ENCODE measurements around the gene COPZ2.
"Not testable (repeated sequence)": the region's sequence is repeated elsewhere in the genome, so short reads cannot be mapped to it uniquely, and the experiment has no call there.

Gene COPZ2, protein sequence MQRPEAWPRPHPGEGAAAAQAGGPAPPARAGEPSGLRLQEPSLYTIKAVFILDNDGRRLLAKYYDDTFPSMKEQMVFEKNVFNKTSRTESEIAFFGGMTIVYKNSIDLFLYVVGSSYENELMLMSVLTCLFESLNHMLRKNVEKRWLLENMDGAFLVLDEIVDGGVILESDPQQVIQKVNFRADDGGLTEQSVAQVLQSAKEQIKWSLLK

DNA sequence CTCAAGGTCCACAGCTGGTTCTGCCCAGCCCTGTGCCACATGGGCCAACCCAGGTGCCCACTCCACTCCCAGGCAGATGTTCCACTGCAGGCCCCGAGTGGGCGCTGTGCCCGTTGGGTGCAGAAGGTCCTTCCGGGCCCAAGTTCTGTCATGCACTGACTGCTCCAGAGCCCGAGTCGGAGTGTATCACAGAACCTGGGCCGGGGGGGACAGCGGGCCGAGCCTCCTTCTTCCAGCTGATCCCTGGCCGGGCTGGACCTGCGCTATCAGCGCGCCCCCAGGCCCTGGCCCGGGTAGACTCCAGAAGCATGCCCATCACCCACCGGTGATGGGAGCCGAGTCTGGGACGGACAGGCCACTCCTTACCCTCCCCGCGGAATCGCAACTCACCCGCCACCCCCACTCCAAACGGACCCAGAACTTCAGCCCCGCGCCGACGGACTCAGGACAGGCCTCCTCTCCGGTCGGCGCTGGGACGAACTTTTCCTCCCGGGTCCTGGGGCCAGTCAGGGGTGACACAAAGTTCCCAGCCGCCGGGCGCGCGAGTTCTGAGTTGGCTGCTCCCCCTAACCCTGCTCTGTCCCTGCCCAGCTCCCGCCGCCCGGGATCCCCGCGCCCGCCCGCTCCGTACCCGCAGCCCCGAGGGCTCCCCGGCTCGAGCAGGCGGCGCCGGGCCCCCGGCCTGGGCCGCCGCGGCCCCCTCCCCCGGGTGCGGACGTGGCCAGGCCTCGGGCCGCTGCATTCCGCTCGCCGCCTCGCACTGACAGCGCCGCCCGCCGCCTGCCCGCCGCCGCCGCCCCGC is at the start of gene COPZ2:
Gene COPZ2 (minus strand): TSS at position 762 of the 802 bp plus-strand sequence. CDS start 20 bp downstream, at position 742.
- Histone ChIP-seq H3K9ac (ENCODE audit: low read depth, low read length) (no peak within 1 kb of the TSS), H3K4me3 (ENCODE audit: low read depth, low read length) (peak within 1 kb of the TSS; percentile 75), H3K4me1 (ENCODE audit: control insufficient read depth, insufficient read depth, low read length) (peaks cover 3% of the 10 kb centered on the region), H3K36me3 (ENCODE audit: control insufficient read depth, insufficient read depth, low read length) (no peaks in the 10 kb centered on the region), H3K9me3 (ENCODE audit: control insufficient read depth, insufficient read depth, low read length) (no peaks in the 10 kb centered on the region), H3K27me3 (ENCODE audit: control insufficient read depth, insufficient read depth, low read length) (peaks cover 28% of the 10 kb centered on the region)

DNA sequence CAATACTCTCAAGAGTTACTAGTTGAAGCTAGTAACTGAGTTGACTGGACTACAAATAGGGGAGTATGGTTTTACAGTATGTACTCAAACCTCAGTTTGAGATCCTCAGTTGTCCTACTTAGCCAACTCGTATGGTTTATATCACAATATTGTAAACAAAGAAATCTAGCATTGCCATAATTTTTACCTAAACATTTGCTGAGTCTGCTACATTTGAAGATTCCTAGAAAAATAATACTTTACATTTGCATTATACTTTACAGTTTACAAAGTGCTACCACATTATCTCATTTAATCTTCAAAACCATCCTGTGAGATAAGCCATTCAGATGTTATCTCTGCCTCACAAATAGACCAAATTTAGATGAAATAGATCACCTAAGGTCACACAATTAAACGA is 47.3 kb upstream of the COPZ2 start:
- Histone ChIP-seq H3K27me3 (ENCODE audit: control insufficient read depth, insufficient read depth, low read length) (no peaks in the 10 kb centered on the region), H3K9me3 (ENCODE audit: control insufficient read depth, insufficient read depth, low read length) (no peaks in the 10 kb centered on the region), H3K4me1 (ENCODE audit: control insufficient read depth, insufficient read depth, low read length) (no peaks in the 10 kb centered on the region), H3K4me3 (ENCODE audit: low read depth, low read length) (no peak overlapping the region), H3K9ac (ENCODE audit: low read depth, low read length) (no peak overlapping the region), H3K36me3 (ENCODE audit: control insufficient read depth, insufficient read depth, low read length) (no peaks in the 10 kb centered on the region)

GRCh38 chr17:48081858-48082257 is 44.3 kb upstream of the COPZ2 start:
- Histone ChIP-seq H3K4me3 (ENCODE audit: low read depth, low read length) (no peak overlapping the region), H3K27me3 (ENCODE audit: control insufficient read depth, insufficient read depth, low read length) (no peaks in the 10 kb centered on the region), H3K4me1 (ENCODE audit: control insufficient read depth, insufficient read depth, low read length) (no peaks in the 10 kb centered on the region), H3K36me3 (ENCODE audit: control insufficient read depth, insufficient read depth, low read length) (no peaks in the 10 kb centered on the region), H3K9me3 (ENCODE audit: control insufficient read depth, insufficient read depth, low read length) (no peaks in the 10 kb centered on the region), H3K9ac (ENCODE audit: low read depth, low read length) (no peak overlapping the region)

DNA sequence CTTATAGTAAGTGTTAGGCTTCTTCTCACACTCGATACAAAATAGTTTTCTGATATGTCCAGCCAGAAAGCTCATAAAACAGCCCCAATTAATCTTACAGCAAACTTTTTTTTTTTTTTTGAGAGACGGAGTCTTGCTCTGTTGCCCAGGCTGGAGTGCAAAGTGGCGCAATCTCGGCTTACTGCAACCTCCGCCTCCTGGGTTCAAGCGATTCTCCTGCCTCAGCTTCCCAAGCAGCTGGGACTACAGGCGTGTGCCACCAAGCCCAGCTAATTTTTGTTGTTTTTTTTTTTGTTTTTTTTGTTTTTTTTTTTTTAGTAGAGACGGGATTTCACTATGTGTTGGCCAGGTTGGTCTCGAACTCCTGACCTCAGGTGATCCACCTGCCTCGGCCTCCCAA is 39.6 kb upstream of the COPZ2 start:
- not testable (repeated sequence) for H3K4me3 ChIP-seq (ENCODE audit: low read depth, low read length); H3K27me3 ChIP-seq (ENCODE audit: control insufficient read depth, insufficient read depth, low read length); H3K4me1 ChIP-seq (ENCODE audit: control insufficient read depth, insufficient read depth, low read length); H3K9ac ChIP-seq (ENCODE audit: low read depth, low read length); H3K9me3 ChIP-seq (ENCODE audit: control insufficient read depth, insufficient read depth, low read length)
- H3K36me3 ChIP-seq (ENCODE audit: control insufficient read depth, insufficient read depth, low read length) = peaks cover 30% of the 10 kb centered on the region

DNA sequence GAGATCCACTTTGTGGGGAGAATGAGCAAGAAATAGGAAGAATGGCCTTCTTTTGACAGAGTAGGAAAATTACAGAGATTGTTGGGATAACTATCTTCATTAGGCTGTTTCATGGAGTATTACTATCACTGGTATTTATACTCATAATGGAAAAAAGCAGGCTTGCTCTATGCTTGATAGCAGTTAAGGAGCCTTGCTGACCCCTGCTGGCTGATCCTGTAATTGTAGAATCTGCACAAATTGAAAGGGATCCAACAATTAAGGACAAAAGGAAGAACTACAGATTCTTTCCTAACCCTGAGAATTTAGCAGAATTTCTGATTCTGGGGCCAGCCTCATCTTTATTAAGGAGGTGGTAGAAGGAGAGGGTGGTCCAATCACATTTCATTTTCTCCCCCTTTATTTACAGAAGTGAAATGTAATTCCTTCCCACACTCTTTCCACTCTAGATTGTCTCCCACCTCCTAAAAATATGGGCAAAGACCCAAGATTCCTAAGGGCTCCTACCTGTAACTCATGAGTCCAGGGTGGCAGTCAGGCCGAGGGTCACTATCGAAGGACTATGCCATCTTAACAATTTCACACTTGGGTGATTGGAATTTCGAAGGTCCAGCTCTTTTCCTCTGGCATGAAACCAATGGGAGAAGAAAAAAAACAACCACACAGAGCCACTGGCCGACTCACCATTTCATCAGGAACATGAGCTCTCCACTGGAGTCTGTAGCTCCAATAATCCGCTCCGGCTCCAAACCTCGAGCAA is 36.9 kb upstream of the COPZ2 start:
- Histone ChIP-seq H3K36me3 (ENCODE audit: control insufficient read depth, insufficient read depth, low read length) (peaks cover 37% of the 10 kb centered on the region), H3K9me3 (ENCODE audit: control insufficient read depth, insufficient read depth, low read length) (no peaks in the 10 kb centered on the region), H3K9ac (ENCODE audit: low read depth, low read length) (no peak overlapping the region), H3K27me3 (ENCODE audit: control insufficient read depth, insufficient read depth, low read length) (no peaks in the 10 kb centered on the region), H3K4me1 (ENCODE audit: control insufficient read depth, insufficient read depth, low read length) (no peaks in the 10 kb centered on the region), H3K4me3 (ENCODE audit: low read depth, low read length) (no peak overlapping the region)

DNA sequence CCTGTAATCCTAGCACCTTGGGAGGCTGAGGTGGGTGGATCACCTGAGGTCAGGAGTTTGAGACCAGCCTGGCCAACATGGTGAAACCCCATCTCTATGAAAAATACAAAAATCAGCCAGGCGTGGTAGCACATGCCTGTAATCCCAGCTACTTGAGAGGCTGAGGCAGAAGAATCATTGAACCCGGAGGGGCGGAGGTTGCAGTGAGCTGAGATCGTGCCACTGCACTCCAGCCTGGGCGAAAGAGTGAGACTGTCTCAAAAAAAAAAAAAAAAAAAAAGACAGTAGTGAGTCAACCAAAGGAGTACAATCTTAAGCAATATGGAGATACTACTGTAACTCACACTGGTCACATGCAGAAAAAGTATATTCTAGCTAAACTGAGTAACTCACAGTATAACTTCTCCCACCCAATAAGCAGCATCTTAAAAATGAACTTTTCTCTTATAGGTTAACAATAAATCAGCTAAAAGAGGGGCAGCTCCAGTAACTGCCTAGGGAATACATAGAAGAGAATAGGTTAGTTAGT is 36.0 kb upstream of the COPZ2 start:
- not testable (repeated sequence) for H3K9ac ChIP-seq (ENCODE audit: low read depth, low read length); H3K9me3 ChIP-seq (ENCODE audit: control insufficient read depth, insufficient read depth, low read length); H3K4me3 ChIP-seq (ENCODE audit: low read depth, low read length); H3K27me3 ChIP-seq (ENCODE audit: control insufficient read depth, insufficient read depth, low read length); H3K4me1 ChIP-seq (ENCODE audit: control insufficient read depth, insufficient read depth, low read length)
- peaks cover 37% of the 10 kb centered on the region for H3K36me3 ChIP-seq (ENCODE audit: control insufficient read depth, insufficient read depth, low read length)

GRCh38 chr17:48072811-48073210 is 35.2 kb upstream of the COPZ2 start:
- H3K4me3 ChIP-seq (ENCODE audit: low read depth, low read length); H3K9me3 ChIP-seq (ENCODE audit: control insufficient read depth, insufficient read depth, low read length); H3K9ac ChIP-seq (ENCODE audit: low read depth, low read length); H3K4me1 ChIP-seq (ENCODE audit: control insufficient read depth, insufficient read depth, low read length); H3K27me3 ChIP-seq (ENCODE audit: control insufficient read depth, insufficient read depth, low read length): not testable (repeated sequence)
- H3K36me3 ChIP-seq (ENCODE audit: control insufficient read depth, insufficient read depth, low read length) = peaks cover 37% of the 10 kb centered on the region

DNA sequence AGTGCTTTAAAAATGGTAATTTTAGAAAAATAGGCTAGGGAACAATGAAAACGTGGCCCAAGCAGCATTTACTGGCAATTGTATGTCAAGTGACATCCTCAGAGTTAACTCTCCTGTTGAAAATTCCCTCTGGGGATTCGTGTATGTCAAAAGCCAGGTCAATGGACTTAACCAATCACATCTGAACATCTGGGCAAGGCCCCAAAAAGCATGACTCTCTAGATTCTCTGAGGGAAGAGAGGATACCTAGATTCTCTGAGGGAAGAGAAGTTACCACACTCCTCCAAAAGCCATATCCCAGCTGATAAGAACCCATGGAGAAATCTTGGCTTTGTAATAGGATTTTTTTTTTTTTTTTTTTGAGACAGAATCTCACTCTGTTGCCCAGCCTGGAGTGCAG is 34.1 kb upstream of the COPZ2 start:
- H3K27me3 ChIP-seq (ENCODE audit: control insufficient read depth, insufficient read depth, low read length) = no peaks in the 10 kb centered on the region
- H3K9ac ChIP-seq (ENCODE audit: low read depth, low read length) = no peak overlapping the region
- H3K4me3 ChIP-seq (ENCODE audit: low read depth, low read length) = no peak overlapping the region
- no peaks in the 10 kb centered on the region for H3K4me1 ChIP-seq (ENCODE audit: control insufficient read depth, insufficient read depth, low read length)
- H3K9me3 ChIP-seq (ENCODE audit: control insufficient read depth, insufficient read depth, low read length) = no peaks in the 10 kb centered on the region
- H3K36me3 ChIP-seq (ENCODE audit: control insufficient read depth, insufficient read depth, low read length) = peaks cover 35% of the 10 kb centered on the region

DNA sequence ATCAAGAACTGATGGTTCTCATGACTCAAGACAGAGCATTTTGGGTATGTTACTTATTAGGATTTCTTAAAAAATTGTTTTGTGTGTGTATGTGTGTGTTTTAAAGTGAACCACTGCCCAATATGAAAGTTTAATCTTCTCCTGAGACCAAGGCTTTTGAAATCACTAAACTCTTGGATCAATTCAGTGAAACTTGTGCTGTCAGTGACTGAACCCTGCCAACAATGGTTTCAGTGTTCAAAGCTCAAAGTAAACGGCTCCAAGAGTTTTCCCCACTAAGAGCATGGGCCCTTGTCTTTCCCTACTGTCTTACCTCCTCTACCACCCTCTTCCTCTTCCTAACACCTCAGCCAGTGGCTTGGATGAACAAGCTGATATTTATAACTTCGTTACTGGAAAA is 32.6 kb upstream of the COPZ2 start:
- Histone ChIP-seq H3K36me3 (ENCODE audit: control insufficient read depth, insufficient read depth, low read length) (peaks cover 22% of the 10 kb centered on the region), H3K4me3 (ENCODE audit: low read depth, low read length) (no peak overlapping the region), H3K27me3 (ENCODE audit: control insufficient read depth, insufficient read depth, low read length) (no peaks in the 10 kb centered on the region), H3K4me1 (ENCODE audit: control insufficient read depth, insufficient read depth, low read length) (no peaks in the 10 kb centered on the region), H3K9me3 (ENCODE audit: control insufficient read depth, insufficient read depth, low read length) (no peaks in the 10 kb centered on the region), H3K9ac (ENCODE audit: low read depth, low read length) (no peak overlapping the region)

DNA sequence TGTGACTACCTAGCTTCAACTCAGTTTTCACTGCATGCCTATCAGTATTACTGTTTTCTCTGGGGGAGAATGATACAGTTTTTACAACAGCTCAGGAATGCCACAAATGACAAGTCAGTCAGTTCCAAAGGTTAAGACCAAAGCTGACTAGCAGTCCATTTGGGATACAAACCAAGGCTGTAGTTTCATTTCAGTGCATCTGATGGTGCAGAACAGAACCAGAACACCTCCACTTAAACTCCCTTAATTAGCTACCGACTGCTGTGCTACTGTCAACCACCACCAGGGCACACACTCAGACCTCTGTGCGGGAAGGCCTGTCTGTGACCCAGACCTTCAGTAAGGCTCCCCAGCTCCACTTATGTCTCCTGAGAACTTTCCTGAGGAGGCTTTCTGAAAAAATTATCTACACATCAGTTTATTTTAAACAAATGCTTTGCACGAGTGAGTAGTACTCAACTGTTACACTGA is 30.9 kb upstream of the COPZ2 start:
- H3K9me3 ChIP-seq (ENCODE audit: control insufficient read depth, insufficient read depth, low read length) = no peaks in the 10 kb centered on the region
- no peak overlapping the region for H3K9ac ChIP-seq (ENCODE audit: low read depth, low read length)
- H3K4me1 ChIP-seq (ENCODE audit: control insufficient read depth, insufficient read depth, low read length) = peaks cover 4% of the 10 kb centered on the region
- H3K27me3 ChIP-seq (ENCODE audit: control insufficient read depth, insufficient read depth, low read length) = no peaks in the 10 kb centered on the region
- H3K4me3 ChIP-seq (ENCODE audit: low read depth, low read length) = no peak overlapping the region
- H3K36me3 ChIP-seq (ENCODE audit: control insufficient read depth, insufficient read depth, low read length) = peaks cover 24% of the 10 kb centered on the region

GRCh38 chr17:48067808-48068207 is 30.2 kb upstream of the COPZ2 start:
- H3K4me3 ChIP-seq (ENCODE audit: low read depth, low read length); H3K9ac ChIP-seq (ENCODE audit: low read depth, low read length); H3K4me1 ChIP-seq (ENCODE audit: control insufficient read depth, insufficient read depth, low read length); H3K27me3 ChIP-seq (ENCODE audit: control insufficient read depth, insufficient read depth, low read length); H3K9me3 ChIP-seq (ENCODE audit: control insufficient read depth, insufficient read depth, low read length): not testable (repeated sequence)
- H3K36me3 ChIP-seq (ENCODE audit: control insufficient read depth, insufficient read depth, low read length) = peaks cover 22% of the 10 kb centered on the region
